Activated T-cell treated with anti-CD3 and anti-CD28 coated beads for 48 hours (primary cell): Measurements from ENCODE around the gene IGF1.
"Not testable (repeated sequence)": the region's sequence is repeated elsewhere in the genome, so short reads cannot be mapped to it uniquely, and the experiment has no call there.

ENCODE experiments used
- DNase-seq: peaks from one replicate; pipeline ENCODE4 v3.0.0-alpha.2; 2020; ENCODE audit warnings: low read depth

IGF1 gene

GRCh38 chr12:102379346-102380162 is 100.8 kb downstream of the IGF1 start:
- DNase-seq, result no peak

DNA sequence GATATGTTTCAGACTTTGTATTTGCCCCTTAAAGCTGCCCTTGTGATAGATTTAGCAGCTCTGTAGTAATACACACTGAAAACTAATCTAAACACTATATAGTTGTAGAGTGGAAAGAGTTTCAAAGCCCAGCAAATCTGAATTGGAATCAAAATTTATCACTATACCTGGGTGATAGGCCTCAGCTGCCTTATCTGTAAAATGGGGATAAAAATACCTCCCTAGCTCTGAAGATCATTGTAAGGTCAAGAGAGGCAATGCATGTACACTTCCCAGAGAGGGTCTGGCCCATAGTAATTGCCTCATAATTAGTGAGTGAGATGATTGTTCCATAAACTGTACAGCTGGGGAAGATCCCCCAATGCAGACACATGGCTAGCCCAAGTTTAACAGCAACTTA is 103.6 kb downstream of the IGF1 start:
- no peak for DNase-seq

DNA sequence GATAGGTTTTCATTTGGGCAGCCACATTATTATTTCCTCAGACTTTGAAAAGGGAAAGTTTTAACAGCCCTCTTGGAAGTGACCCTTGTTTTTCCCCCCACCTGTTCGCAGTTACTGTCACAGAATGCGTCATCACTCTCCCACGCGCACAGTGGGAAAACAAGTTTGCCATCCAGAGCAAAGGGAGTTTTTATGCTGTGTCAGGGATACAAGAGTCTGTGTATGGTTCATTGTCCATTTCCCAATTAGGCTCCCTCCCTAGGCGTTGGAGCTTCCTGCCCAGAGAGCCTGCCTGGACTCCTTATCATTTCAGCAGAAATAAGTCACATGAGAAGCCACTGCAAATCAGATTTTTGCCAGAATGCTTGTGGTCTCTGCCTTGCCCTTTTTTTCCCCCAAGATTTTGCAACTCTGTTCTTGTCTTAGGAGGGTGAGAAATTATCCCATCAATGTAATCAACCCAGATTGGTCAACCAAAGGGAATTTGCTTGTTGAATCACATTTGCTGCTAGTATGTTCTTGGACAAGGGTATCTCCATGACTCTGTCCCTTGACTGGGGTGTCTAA is 104.1 kb downstream of the IGF1 start:
- DNase-seq, result no peak

GRCh38 chr12:102374190-102374589 is 106.2 kb downstream of the IGF1 start:
- DNase-seq, result no peak

GRCh38 chr12:102372087-102372486 is 108.3 kb downstream of the IGF1 start:
- no peak for DNase-seq

DNA sequence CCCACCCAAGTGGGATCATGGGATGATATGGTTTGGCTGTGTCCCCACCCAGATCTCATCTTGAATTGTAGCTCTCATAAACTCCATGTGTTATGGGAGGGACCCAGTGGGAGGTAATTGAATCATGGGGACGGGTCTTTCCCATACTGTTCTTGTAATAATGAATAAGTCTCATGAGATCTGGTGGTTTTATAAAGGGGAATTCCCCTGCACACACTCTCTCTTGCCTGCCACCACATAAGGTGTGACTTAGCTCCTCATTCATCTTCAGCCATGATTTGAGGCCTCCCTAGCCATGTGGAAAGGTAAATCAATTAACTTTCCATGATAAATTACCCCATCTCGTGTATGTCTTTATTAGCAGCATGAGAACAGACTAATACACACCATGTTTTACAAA is 109.2 kb downstream of the IGF1 start:
- no peak for DNase-seq

GRCh38 chr12:102369876-102370275 is 110.5 kb downstream of the IGF1 start:
- DNase-seq, result no peak

GRCh38 chr12:102365365-102365764 is 115.0 kb downstream of the IGF1 start:
- no peak for DNase-seq

GRCh38 chr12:102364709-102365108 is 115.7 kb downstream of the IGF1 start:
- DNase-seq, result no peak

DNA sequence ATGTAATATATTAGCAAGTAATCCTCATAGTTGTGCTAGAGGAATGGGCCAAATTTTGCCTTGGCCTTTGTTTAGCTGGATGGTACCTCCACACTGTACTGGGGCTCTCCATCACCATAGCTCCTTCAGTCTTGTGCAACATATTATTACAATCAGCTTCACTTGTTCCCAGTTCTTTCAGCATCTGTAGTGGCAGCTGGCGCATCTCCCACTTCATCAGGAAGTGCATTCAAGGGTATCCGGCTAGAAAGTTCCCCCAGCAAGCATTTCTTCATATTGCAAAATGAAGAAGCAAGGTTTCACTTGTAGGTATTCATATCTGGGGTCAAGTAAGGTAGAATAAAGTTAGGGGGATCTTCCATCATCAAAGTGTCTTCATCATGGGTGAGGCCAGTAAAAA is 123.7 kb downstream of the IGF1 start:
- no peak for DNase-seq

DNA sequence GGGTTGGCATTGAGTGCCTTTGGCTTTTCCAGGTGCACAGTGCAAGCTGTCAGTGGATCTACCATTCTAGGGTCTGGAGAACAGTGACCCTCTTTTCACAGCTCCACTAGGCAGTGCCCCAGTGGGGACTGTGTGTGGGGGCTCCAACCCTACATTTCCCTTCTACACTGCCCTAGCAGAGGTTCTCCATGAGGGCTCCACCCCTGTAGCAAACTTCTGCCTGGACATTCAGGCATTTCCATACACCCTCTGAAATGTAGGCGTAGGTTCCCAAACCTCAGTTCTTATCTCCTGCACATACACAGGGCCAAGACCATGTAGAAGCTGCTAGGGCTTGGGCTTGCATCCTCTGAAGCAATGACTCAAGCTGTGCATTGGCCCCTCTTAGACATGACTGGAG is 126.1 kb downstream of the IGF1 start:
- DNase-seq, result not testable (repeated sequence)

DNA sequence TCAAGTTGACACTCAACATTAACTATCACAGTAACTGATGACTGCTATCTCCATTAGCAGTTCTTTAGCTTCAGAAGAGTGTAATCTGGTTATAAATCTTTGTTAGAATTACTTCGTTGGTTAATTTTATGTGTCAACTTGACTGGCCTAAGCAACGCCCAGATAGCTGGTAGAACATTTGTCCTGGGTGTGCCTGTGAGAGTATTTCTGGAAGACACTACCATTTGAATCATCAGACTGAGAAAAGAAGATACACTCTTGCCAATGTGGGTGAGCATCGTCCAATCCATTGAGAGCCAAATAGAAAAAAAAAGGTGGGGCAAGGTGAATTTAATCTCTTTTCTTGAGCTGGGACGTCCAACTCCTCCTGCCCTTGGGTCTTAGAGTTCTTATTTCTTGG is 129.0 kb downstream of the IGF1 start:
- DNase-seq, result no peak

GRCh38 chr12:102350070-102350469 is 130.3 kb downstream of the IGF1 start:
- no peak for DNase-seq

DNA sequence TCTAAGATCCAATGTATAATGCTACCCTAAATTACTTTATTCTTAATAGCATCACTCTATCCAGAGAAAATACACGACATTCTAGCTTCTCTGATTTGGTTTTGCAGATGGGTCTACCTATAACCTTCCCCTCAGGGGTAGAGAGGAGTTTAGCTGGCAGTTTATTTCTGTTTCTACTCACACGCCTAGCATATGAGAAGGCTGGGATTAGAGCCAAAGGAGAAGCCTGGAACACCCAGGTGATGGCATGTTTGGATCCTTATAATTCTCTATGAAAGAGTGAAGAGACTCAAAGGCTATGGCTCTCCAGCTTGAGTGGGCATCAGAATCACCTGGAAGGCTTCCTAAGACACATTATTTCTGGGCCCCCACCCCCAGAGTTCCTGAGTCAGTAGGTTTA is 131.3 kb downstream of the IGF1 start:
- DNase-seq, result no peak

- no peak for DNase-seq
These were observed 132.6 kb downstream of the IGF1 start for GRCh38 chr12:102347811-102348210.
